Neural crest cell (in vitro differentiated cells): ENCODE measurements around the gene CCDC47. TPM values are rescaled to one million over a fixed set of nuclear protein-coding genes. Genes with fewer than 3 reads are reported as not detected.

Experiments used
- total RNA-seq: library from RNA; stranded (reverse); gene quantifications from 2 replicates; pipeline ENCODE4 v1.2.1, GENCODE V29; 2021

The CCDC47 gene
- total RNA-seq, 1 donor from 2014 or later, result 73.2 TPM

Other genes with a start within 250 kb of the CCDC47 start
- 146 TPM in 2 replicates for gene DCAF7, start 223.1 kb downstream of the CCDC47 start, total RNA-seq
- 24.3 and 24.4 TPM in 2 replicates for gene TACO1, start 172.7 kb downstream of the CCDC47 start, total RNA-seq
- 26.0 and 28.0 TPM in 2 replicates for gene MAP3K3, start 151.2 kb downstream of the CCDC47 start, total RNA-seq
- gene LIMD2, start 73.5 kb downstream of the CCDC47 start, total RNA-seq, result 134 and 145 TPM in 2 replicates
- gene STRADA, start 31.8 kb downstream of the CCDC47 start, total RNA-seq, result 55.0 and 55.9 TPM in 2 replicates
- gene DDX42, start 573 bp upstream of the CCDC47 start, total RNA-seq, result 160 and 161 TPM in 2 replicates
- 170 and 178 TPM in 2 replicates for gene PSMC5, start 53.8 kb upstream of the CCDC47 start, total RNA-seq
- 57.4 and 59.9 TPM in 2 replicates for gene FTSJ3, start 54.1 kb upstream of the CCDC47 start, total RNA-seq
- gene SMARCD2, start 69.1 kb upstream of the CCDC47 start, total RNA-seq, result 43.0 and 45.5 TPM in 2 replicates
- gene CSH2, start 100.1 kb upstream of the CCDC47 start, total RNA-seq, result not detected in 2 replicates
- not detected in 2 replicates for gene GH2, start 108.3 kb upstream of the CCDC47 start, total RNA-seq
- gene CSH1, start 123.0 kb upstream of the CCDC47 start, total RNA-seq, result not detected in 2 replicates
- gene CSHL1, start 137.7 kb upstream of the CCDC47 start, total RNA-seq, result not detected in 2 replicates
- gene GH1, start 145.2 kb upstream of the CCDC47 start, total RNA-seq, result not detected in 2 replicates
- gene CD79B, start 158.7 kb upstream of the CCDC47 start, total RNA-seq, result 0.86 and 1.0 TPM in 2 replicates
- gene SCN4A, start 199.3 kb upstream of the CCDC47 start, total RNA-seq, result 1.6 and 1.9 TPM in 2 replicates
- 0.82 and 1.4 TPM in 2 replicates for gene PRR29, start 224.8 kb upstream of the CCDC47 start, total RNA-seq
- not detected in 2 replicates for gene ICAM2, start 247.0 kb upstream of the CCDC47 start, total RNA-seq